Measurements from ENCODE around the gene SPINK1.

Gene SPINK1

GRCh38 chr5:147819261-147819770, 12.2 kb downstream of the SPINK1 start:
- no peak for DNase-seq (ENCODE audit: low read depth)
- no peak overlapping the region for H3K4me3 ChIP-seq (ENCODE audit: low read depth, low read length)
- TF ChIP-seq CTCF (IDR thresholded peaks at IDR 0.05; ENCODE audit: control insufficient read depth, extremely low read depth, insufficient read depth), result no peak

DNA sequence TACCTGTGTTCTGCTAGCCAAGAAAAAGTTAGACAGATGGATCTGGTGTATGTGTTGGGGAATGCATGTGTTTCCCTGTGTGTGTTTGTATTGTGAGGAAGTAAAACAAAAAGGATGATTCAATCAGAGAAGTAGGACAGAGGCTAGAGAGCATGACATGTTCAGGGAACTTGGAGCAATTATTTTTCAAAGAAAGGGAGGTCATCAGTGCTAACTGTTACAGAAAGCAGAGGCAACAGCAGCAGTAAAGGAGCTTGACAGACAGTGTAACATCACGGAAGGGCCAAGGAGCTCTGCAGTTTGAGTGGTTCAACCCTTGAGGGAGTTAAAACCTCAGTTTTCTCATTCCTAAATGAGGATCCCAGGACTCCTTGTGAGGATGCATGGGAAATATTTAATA, 13.2 kb downstream of the SPINK1 start:
- no peak for TF ChIP-seq CTCF (IDR thresholded peaks at IDR 0.05; ENCODE audit: control insufficient read depth, extremely low read depth, insufficient read depth)
- no peak overlapping the region for H3K4me3 ChIP-seq (ENCODE audit: low read depth, low read length)
- DNase-seq (ENCODE audit: low read depth), result no peak

DNA sequence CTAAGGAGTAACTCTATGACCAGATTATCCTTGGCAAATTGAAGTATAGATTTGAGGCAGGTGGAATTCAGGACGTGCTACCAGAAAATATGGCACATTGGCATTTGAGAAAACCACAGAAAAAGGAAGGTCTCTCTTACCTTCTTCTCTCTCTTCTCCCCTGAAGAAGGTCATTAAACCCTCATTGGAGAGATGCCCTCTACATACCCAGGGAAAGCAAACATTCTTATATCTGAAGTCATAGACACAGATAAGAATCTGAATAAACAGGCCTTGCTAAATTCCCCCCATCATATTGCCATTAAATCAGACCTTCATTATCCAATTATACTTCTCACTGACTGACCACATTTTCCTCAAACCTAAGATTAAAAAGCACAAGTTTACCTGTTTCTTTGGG, 17.8 kb downstream of the SPINK1 start:
- no peak for TF ChIP-seq CTCF (IDR thresholded peaks at IDR 0.05; ENCODE audit: control insufficient read depth, extremely low read depth, insufficient read depth)
- no peak overlapping the region for H3K4me3 ChIP-seq (ENCODE audit: low read depth, low read length)
- no peak for DNase-seq (ENCODE audit: low read depth)

DNA sequence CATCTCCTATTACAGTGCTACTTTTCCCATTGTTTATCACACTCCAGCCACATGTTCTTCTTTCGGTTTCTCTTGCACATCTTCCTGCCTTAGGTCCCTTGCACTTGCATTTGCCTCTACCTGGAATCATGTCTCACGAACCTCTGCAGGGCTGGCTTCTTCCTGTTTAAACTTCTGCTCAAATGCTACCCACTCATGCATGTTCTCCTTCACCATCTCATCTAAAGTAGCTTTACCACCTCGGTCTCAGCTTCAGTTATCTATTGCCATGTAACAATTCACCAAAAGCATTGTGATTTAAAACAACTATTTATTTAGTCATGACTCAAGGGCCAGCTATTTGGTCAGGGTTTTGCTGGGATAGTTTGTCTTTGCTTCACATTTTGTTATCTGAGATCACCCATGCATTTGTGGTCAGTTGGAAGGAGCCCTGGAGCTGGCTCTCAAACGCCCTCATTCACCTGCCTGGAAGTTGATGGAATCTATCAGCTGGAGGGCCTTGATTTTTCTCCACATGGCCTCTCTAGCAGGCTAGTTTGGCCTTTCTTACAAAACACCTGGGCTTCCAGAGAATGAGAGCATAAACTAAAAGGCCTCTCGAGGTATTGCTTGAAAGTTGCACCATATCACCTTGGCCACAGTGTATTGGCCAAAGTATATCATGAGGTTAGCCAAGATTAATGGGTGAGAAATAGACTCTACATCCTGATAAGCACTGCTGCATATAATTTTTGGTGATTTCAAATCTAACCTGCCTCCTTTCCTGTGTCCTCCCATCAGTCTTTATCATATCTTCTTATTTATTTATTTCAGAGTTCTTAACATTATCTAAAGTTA, 21.4 kb downstream of the SPINK1 start:
- no peak for TF ChIP-seq CTCF (IDR thresholded peaks at IDR 0.05; ENCODE audit: control insufficient read depth, extremely low read depth, insufficient read depth)
- DNase-seq (ENCODE audit: low read depth), result no peak
- H3K4me3 ChIP-seq (ENCODE audit: low read depth, low read length), result no peak overlapping the region

- DNase-seq (ENCODE audit: low read depth), result no peak
- H3K4me3 ChIP-seq (ENCODE audit: low read depth, low read length), result no peak overlapping the region
- no peak for TF ChIP-seq CTCF (IDR thresholded peaks at IDR 0.05; ENCODE audit: control insufficient read depth, extremely low read depth, insufficient read depth)
These were observed 26.4 kb downstream of the SPINK1 start for GRCh38 chr5:147805030-147805454.

GRCh38 chr5:147804334-147804733, 27.1 kb downstream of the SPINK1 start:
- no peak for DNase-seq (ENCODE audit: low read depth)
- no peak for TF ChIP-seq CTCF (IDR thresholded peaks at IDR 0.05; ENCODE audit: control insufficient read depth, extremely low read depth, insufficient read depth)
- no peak overlapping the region for H3K4me3 ChIP-seq (ENCODE audit: low read depth, low read length)
